ENCODE measurements around the gene THOP1.

DNA sequence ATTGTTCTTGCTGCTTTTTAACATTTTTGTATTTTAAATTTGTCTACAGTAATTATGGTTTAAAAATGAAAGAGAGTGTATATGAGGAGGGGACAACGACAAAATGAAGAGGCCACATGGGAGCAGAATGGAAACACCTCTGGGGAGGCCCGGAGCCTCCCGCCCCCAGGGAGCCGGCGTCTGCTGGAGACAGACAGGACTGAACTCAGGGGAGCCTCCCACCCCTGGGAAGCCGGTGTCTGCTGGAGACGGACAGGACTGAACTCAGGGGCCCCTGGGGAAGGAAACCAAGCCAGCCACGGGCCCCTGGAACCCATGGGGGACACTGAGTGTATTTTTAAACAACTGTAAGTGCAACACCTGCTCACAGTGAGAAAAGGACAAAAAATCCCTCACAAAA, 28.8 kb upstream of the THOP1 start:
- TF ChIP-seq, protein P1, sequence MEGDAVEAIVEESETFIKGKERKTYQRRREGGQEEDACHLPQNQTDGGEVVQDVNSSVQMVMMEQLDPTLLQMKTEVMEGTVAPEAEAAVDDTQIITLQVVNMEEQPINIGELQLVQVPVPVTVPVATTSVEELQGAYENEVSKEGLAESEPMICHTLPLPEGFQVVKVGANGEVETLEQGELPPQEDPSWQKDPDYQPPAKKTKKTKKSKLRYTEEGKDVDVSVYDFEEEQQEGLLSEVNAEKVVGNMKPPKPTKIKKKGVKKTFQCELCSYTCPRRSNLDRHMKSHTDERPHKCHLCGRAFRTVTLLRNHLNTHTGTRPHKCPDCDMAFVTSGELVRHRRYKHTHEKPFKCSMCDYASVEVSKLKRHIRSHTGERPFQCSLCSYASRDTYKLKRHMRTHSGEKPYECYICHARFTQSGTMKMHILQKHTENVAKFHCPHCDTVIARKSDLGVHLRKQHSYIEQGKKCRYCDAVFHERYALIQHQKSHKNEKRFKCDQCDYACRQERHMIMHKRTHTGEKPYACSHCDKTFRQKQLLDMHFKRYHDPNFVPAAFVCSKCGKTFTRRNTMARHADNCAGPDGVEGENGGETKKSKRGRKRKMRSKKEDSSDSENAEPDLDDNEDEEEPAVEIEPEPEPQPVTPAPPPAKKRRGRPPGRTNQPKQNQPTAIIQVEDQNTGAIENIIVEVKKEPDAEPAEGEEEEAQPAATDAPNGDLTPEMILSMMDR (IDR thresholded peaks at IDR 0.05): no peak
- no peak for TF ChIP-seq POLR2A (IDR thresholded peaks at IDR 0.05)

All from adrenal gland (tissue), 5 donors.